HepG2 (cell line): ENCODE measurements around the gene OGFOD3. TPM values are rescaled to one million over a fixed set of nuclear protein-coding genes. Genes with fewer than 3 reads are reported as not detected.

Experiments used
- BORCS8-MEF2B ChIP-seq: sonication (generic); formaldehyde crosslinking; IDR thresholded peaks from 2 replicates; pipeline ENCODE4 v1.8.0; 2022; ENCODE audit warnings: mild to moderate bottlenecking, missing genetic modification reagents
- EED ChIP-seq: sonication (generic); formaldehyde crosslinking; IDR thresholded peaks from 2 replicates; pipeline ENCODE4 v1.5.0; 2020; ENCODE audit warnings: mild to moderate bottlenecking, missing genetic modification reagents
- GZF1 ChIP-seq: sonication (generic); formaldehyde crosslinking; IDR thresholded peaks from 2 replicates; pipeline ENCODE4 v1.5.1; 2020; ENCODE audit warnings: mild to moderate bottlenecking, missing genetic modification reagents
- HNF1B ChIP-seq: sonication (generic); formaldehyde crosslinking; IDR thresholded peaks from 2 replicates; pipeline ENCODE4 v1.5.1; 2020; ENCODE audit warnings: mild to moderate bottlenecking, moderate library complexity, missing genetic modification reagents
- KDM1A ChIP-seq: IDR thresholded peaks from 2 replicates; pipeline ENCODE4 v1.6.1; 2016; ENCODE audit warnings: missing compliant biosample characterization
- MLLT10 ChIP-seq: sonication (generic); formaldehyde crosslinking; IDR thresholded peaks from 2 replicates; pipeline ENCODE4 v1.4.0; 2020; ENCODE audit warnings: missing genetic modification reagents
- NFIC ChIP-seq: IDR thresholded peaks from 2 replicates; pipeline ENCODE4 v1.6.1; 2012; ENCODE audit warnings: mild to moderate bottlenecking, low read length, inconsistent platforms
- NFRKB ChIP-seq: fragments of 450-650 bp; IDR thresholded peaks from 2 replicates; pipeline ENCODE4 v1.6.1; 2017
- NR1H2 ChIP-seq: sonication (generic); formaldehyde crosslinking; IDR thresholded peaks from 2 replicates; pipeline ENCODE4 v1.8.1; 2022; ENCODE audit warnings: low read depth, missing genetic modification reagents, borderline replicate concordance
- PAX8 ChIP-seq: sonication (generic); formaldehyde crosslinking; IDR thresholded peaks from 2 replicates; pipeline ENCODE4 v1.8.0; 2022; ENCODE audit warnings: mild to moderate bottlenecking, missing genetic modification reagents, borderline replicate concordance
- PRDM10 ChIP-seq: sonication (generic); formaldehyde crosslinking; IDR thresholded peaks from 2 replicates; pipeline ENCODE4 v1.4.0; 2020; ENCODE audit warnings: low read depth, missing genetic modification reagents
- RBM39 ChIP-seq: fragments of 200-400 bp; formaldehyde crosslinking; IDR thresholded peaks from one replicate; pipeline ENCODE4 v1.6.1; 2018; ENCODE audit warnings: antibody characterized with exemption, mild to moderate bottlenecking, low read depth, low read length; ENCODE audit not compliant: poor library complexity, severe bottlenecking
- ZGPAT ChIP-seq: IDR thresholded peaks from 2 replicates; pipeline ENCODE4 v1.6.1; 2016; ENCODE audit warnings: mild to moderate bottlenecking
- ZNF121 ChIP-seq: sonication (generic); formaldehyde crosslinking; IDR thresholded peaks from 2 replicates; pipeline ENCODE4 v1.5.0; 2020; ENCODE audit warnings: mild to moderate bottlenecking, missing genetic modification reagents
- ZNF253 ChIP-seq: sonication (generic); formaldehyde crosslinking; IDR thresholded peaks from 2 replicates; pipeline ENCODE4 v1.8.0; 2022; ENCODE audit warnings: mild to moderate bottlenecking, missing genetic modification reagents, borderline replicate concordance
- ZNF335 ChIP-seq: sonication (generic); formaldehyde crosslinking; IDR thresholded peaks from 2 replicates; pipeline ENCODE4 v1.4.0; 2020; ENCODE audit warnings: missing genetic modification reagents
- ZNF619 ChIP-seq: sonication (generic); formaldehyde crosslinking; IDR thresholded peaks from 2 replicates; pipeline ENCODE4 v1.4.0; 2020; ENCODE audit warnings: mild to moderate bottlenecking, missing genetic modification reagents
- ZNF775 ChIP-seq: sonication (generic); formaldehyde crosslinking; IDR thresholded peaks from 2 replicates; pipeline ENCODE4 v1.4.0; 2020; ENCODE audit warnings: missing genetic modification reagents, mild to moderate bottlenecking, moderate library complexity, borderline replicate concordance
- ZNF784 ChIP-seq: sonication (generic); formaldehyde crosslinking; IDR thresholded peaks from 2 replicates; pipeline ENCODE4 v1.5.1; 2020; ENCODE audit warnings: missing genetic modification reagents, mild to moderate bottlenecking, borderline replicate concordance
- ZNF83 ChIP-seq: sonication (generic); formaldehyde crosslinking; IDR thresholded peaks from 2 replicates; pipeline ENCODE4 v1.4.0; 2020; ENCODE audit warnings: missing genetic modification reagents, mild to moderate bottlenecking, borderline replicate concordance
- ZNF839 ChIP-seq: sonication (generic); formaldehyde crosslinking; IDR thresholded peaks from 2 replicates; pipeline ENCODE4 v1.4.0; 2020; ENCODE audit warnings: missing genetic modification reagents, mild to moderate bottlenecking, borderline replicate concordance
- polyA plus RNA-seq, 8 experiments: library from polyadenylated mRNA; depleted of rRNA in 3 of 8; stranded (reverse) in 7 of 8; unstranded in 1 of 8; fragments of >200 nt; fragmentation: Illumina TruSeq in 4 of 8; extraction: Trizol in 4 of 8; gene quantifications; 2 replicates each; pipeline versions ENCODE4 v1.2.1 to v1.2.3, GENCODE V29; 2011 to 2016; ENCODE audit warnings: low read depth in 4 of 8, missing spikeins in 1 of 8, mixed read lengths in 1 of 8; ENCODE audit not compliant: insufficient read depth in 1 of 8
- total RNA-seq, 5 experiments: library from RNA; depleted of rRNA; stranded (reverse); fragments of >200 nt; fragmentation: Illumina TruSeq; extraction: Trizol; gene quantifications; 2 replicates each; pipeline ENCODE4 v1.2.3, GENCODE V29; 2016; ENCODE audit warnings: low read depth in 1 of 5

The OGFOD3 gene
- total and polyA plus RNA-seq, 2 of the 13 experiments (the other 11 are each of a cell fraction or from before 2014, with no cell fraction given), result 40.0 to 42.1 TPM

- no peak for TF ChIP-seq PRDM10 (CRISPR knock-in tag)
- TF ChIP-seq ZGPAT (CRISPR knock-in tag), result no peak
- TF ChIP-seq ZNF121, result no peak
- TF ChIP-seq ZNF775 (CRISPR knock-in tag), result no peak
- TF ChIP-seq EED (CRISPR knock-in tag), result no peak
- TF ChIP-seq HNF1B (CRISPR knock-in tag), result peak; percentile 83
- 0 out of 2 replicates have a peak, but pooled peaks have one; percentile 34 for TF ChIP-seq NR1H2 (CRISPR knock-in tag)
- TF ChIP-seq PAX8 (CRISPR knock-in tag), result no peak
- no peak for TF ChIP-seq NFRKB
- TF ChIP-seq ZNF619, result no peak
- no peak for TF ChIP-seq ZNF253 (CRISPR knock-in tag)
- no peak for TF ChIP-seq ZNF784
- no peak for TF ChIP-seq ZNF839 (CRISPR knock-in tag)
- TF ChIP-seq GZF1 (CRISPR knock-in tag), result no peak
- TF ChIP-seq ZNF335, result no peak
- TF ChIP-seq BORCS8-MEF2B, result peak; percentile 66; the same call in 1 of the 2 replicates
- TF ChIP-seq ZNF83 (CRISPR knock-in tag), result no peak
- 0 out of 2 replicates have a peak, but pooled peaks have one; percentile 23 for TF ChIP-seq KDM1A
- TF ChIP-seq NFIC, result peak; percentile 81
- no peak for TF ChIP-seq RBM39
- TF ChIP-seq MLLT10 (CRISPR knock-in tag), result no peak
These were observed 5.6 kb downstream of the OGFOD3 start (continued) for GRCh38 chr17:82412535-82413520.
